PC-9 (cell line): Measurements from ENCODE around the gene SMAD5. TPM values are rescaled to one million over a fixed set of nuclear protein-coding genes. Genes with fewer than 3 reads are reported as not detected.

ENCODE experiments used
- BruUV-seq: library from RNA; stranded (reverse); fragments of 400-500 nt; replicated peaks from 2 replicates; lab custom pipeline; 2021; lab: Mats Ljungman, UMichigan
- CTCF ChIA-PET: fragments of 300-600 bp; sonication (Branson Sonifier 250); formaldehyde crosslinking; loops from one replicate; lab custom pipeline; 2022; ENCODE audit warnings: antibody characterized with exemption; lab: Charles Lee
- POLR2A ChIA-PET: fragments of 300-600 bp; sonication (Branson Sonifier 250); formaldehyde crosslinking; loops from one replicate; lab custom pipeline; 2022; ENCODE audit warnings: antibody characterized with exemption; ENCODE audit not compliant: unreplicated experiment; lab: Charles Lee
- DNase-seq, 2 experiments: peaks; one replicate each; pipeline versions ENCODE4 v3.0.0 to v3.0.0-alpha.2; 2015 to 2022; ENCODE audit warnings: mixed read lengths in 1 of 2
- H2AFZ ChIP-seq: fragments of 200-600 bp; sonication (generic); 2 replicates; pipeline ENCODE4 v1.8.1; 2017; ENCODE audit warnings: antibody characterized with exemption
- H3F3A ChIP-seq: fragments of 200-600 bp; sonication (generic); 2 replicates; pipeline ENCODE4 v1.8.1; 2017; ENCODE audit warnings: antibody characterized with exemption, mild to moderate bottlenecking, low read depth; ENCODE audit not compliant: insufficient read depth
- H3K27ac ChIP-seq: fragments of 200-600 bp; sonication (generic); 2 replicates; pipeline ENCODE4 v1.6.1; 2016; ENCODE audit warnings: mixed run types
- H3K27me3 ChIP-seq: fragments of 200-600 bp; sonication (generic); 2 replicates; pipeline ENCODE4 v1.6.1; 2016; ENCODE audit warnings: low read depth, mixed run types; ENCODE audit not compliant: insufficient read depth
- H3K36me3 ChIP-seq: fragments of 200-600 bp; sonication (generic); 2 replicates; pipeline ENCODE4 v1.6.1; 2016; ENCODE audit warnings: low read depth, mixed run types
- H3K4me1 ChIP-seq: fragments of 200-600 bp; sonication (generic); replicated peaks from 2 replicates; pipeline ENCODE4 v1.6.1; 2016; ENCODE audit warnings: mixed run types; ENCODE audit not compliant: insufficient read depth
- H3K4me2 ChIP-seq: fragments of 200-600 bp; sonication (generic); 2 replicates; pipeline ENCODE4 v1.6.1; 2017; ENCODE audit warnings: mixed run types
- H3K4me3 ChIP-seq: fragments of 200-600 bp; sonication (generic); 2 replicates; pipeline ENCODE4 v1.6.1; 2016; ENCODE audit warnings: mixed run types
- H3K79me2 ChIP-seq: fragments of 200-600 bp; sonication (generic); 2 replicates; pipeline ENCODE4 v1.6.1; 2017; ENCODE audit warnings: low read depth, mixed run types
- H3K9me2 ChIP-seq: fragments of 200-600 bp; sonication (generic); 2 replicates; pipeline ENCODE4 v1.8.1; 2017; ENCODE audit warnings: mild to moderate bottlenecking; ENCODE audit not compliant: insufficient read depth
- H3K9me3 ChIP-seq: fragments of 200-600 bp; sonication (generic); 2 replicates; pipeline ENCODE4 v1.8.1; 2016; ENCODE audit warnings: low read depth; ENCODE audit not compliant: insufficient read depth
- H4K20me1 ChIP-seq: fragments of 200-600 bp; sonication (generic); 2 replicates; pipeline ENCODE4 v1.8.1; 2017; ENCODE audit not compliant: insufficient read depth
- CTCF ChIP-seq: fragments of 200-600 bp; sonication (generic); conservative IDR thresholded peaks from 2 replicates; pipeline ENCODE4 v1.6.1; 2017; ENCODE audit warnings: mixed run types, antibody characterized with exemption, mild to moderate bottlenecking, moderate library complexity
- EZH2 ChIP-seq: fragments of 200-600 bp; sonication (generic); IDR thresholded peaks from 2 replicates; pipeline ENCODE4 v1.8.0; 2017; ENCODE audit warnings: antibody characterized with exemption, low read depth
- intact Hi-C: fragments of 100-400 bp; cut with micrococcal nuclease; formaldehyde crosslinking; loops from one replicate; pipeline ENCODE4 v1.10.0; 2022; ENCODE audit not compliant: unreplicated experiment
- total RNA-seq: library from RNA; stranded (reverse); gene quantifications from 2 replicates; pipeline ENCODE4 v1.2.3, GENCODE V29; 2021

SMAD5 gene
- total RNA-seq, 1 experiment from 2014 or later, result 50.6 TPM

GRCh38 chr5:136114414-136115125 lies 18.1 kb upstream of the SMAD5 start:
- Histone ChIP-seq H3K9me3 (no peaks in the 10 kb centered on the region), H3K27ac (no peak overlapping the region), H3K27me3 (peaks cover 28% of the 10 kb centered on the region; the same call in 1 of the 2 replicates), H3K9me2 (no peaks in the 10 kb centered on the region), H2AFZ (no peak overlapping the region), H3K79me2 (no peaks in the 10 kb centered on the region), H4K20me1 (no peaks in the 10 kb centered on the region), H3F3A (no peaks in the 10 kb centered on the region), H3K4me2 (no peak overlapping the region), H3K4me1 (no peaks in the 10 kb centered on the region), H3K36me3 (no peaks in the 10 kb centered on the region), H3K4me3 (no peak overlapping the region)
- intact Hi-C loops, result no loop called here
- ChIA-PET CTCF (no interaction called here), POLR2A (no interaction called here)
- no peak for DNase-seq
- no TSS peak for BruUV-seq
- TF ChIP-seq CTCF (no peak), EZH2 (no peak)

- intact Hi-C loops, result no loop called here
- Histone ChIP-seq H4K20me1 (no peaks in the 10 kb centered on the region), H2AFZ (no peak overlapping the region), H3K27me3 (peaks cover 28% of the 10 kb centered on the region; the same call in 1 of the 2 replicates), H3K4me1 (no peaks in the 10 kb centered on the region), H3K9me3 (no peaks in the 10 kb centered on the region), H3K4me2 (no peak overlapping the region), H3K79me2 (no peaks in the 10 kb centered on the region), H3K4me3 (no peak overlapping the region), H3K27ac (no peak overlapping the region), H3F3A (no peaks in the 10 kb centered on the region), H3K36me3 (no peaks in the 10 kb centered on the region), H3K9me2 (no peaks in the 10 kb centered on the region)
- DNase-seq, result no peak
- BruUV-seq, result no TSS peak
- POLR2A ChIA-PET, result interaction anchor here (0.6 kb wide), 1 partner anchor 60 kb away, joined by 4 read pairs; no protein-coding TSS in a partner anchor
- CTCF ChIA-PET, result no interaction called here
- TF ChIP-seq EZH2 (no peak), CTCF (no peak)
Observed at GRCh38 chr5:136115183-136115865, 17.3 kb upstream of the SMAD5 start.

- Histone ChIP-seq H3F3A (peaks cover 20% of the 10 kb centered on the region), H3K9me2 (no peaks in the 10 kb centered on the region), H3K79me2 (no peaks in the 10 kb centered on the region), H3K36me3 (no peaks in the 10 kb centered on the region), H3K27ac (no peak overlapping the region), H3K9me3 (no peaks in the 10 kb centered on the region), H3K4me3 (no peak overlapping the region), H3K27me3 (peaks cover 23% of the 10 kb centered on the region; the same call in 1 of the 2 replicates), H3K4me2 (no peak overlapping the region), H3K4me1 (peaks cover 19% of the 10 kb centered on the region), H2AFZ (no peak overlapping the region), H4K20me1 (no peaks in the 10 kb centered on the region)
- ChIA-PET POLR2A (no interaction called here), CTCF (no interaction called here)
- intact Hi-C loops, result no loop called here
- BruUV-seq, result no TSS peak
- DNase-seq, result no peak
- TF ChIP-seq CTCF (no peak), EZH2 (no peak)
Observed at GRCh38 chr5:136120529-136120928, 12.1 kb upstream of the SMAD5 start.
